ENCODE measurements around the gene SAYSD1.

Gene SAYSD1

DNA sequence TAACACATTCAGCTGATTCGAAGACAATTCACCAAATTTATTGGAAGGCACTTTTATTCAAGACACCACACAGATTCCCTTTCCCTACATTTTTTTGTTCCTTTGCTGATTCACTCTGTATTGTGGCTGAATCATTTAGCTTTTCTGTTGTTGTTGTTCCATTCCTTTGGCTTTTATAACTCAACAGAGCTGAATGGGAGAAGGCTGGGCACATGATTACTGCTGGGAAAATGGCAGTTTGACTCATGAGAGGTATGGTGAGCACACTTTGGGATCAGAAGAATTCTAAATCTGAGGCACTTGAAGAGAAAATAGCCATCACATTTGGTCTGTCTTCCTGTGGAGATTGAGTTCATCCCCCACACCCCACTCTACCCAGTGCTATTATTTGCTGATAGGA, 15.7 kb upstream of the SAYSD1 start:
- H2AFZ ChIP-seq (ENCODE audit: low read depth, low read length): no peak overlapping the region
- no peaks in the 10 kb centered on the region for H3K4me1 ChIP-seq (ENCODE audit: low read length)
- H3K4me3 ChIP-seq (ENCODE audit: low read length): no peak overlapping the region
- no peak overlapping the region for H3K4me2 ChIP-seq (ENCODE audit: low read length)
- no peak overlapping the region for H3K27ac ChIP-seq (ENCODE audit: low read length)
- no peaks in the 10 kb centered on the region for H3K9me3 ChIP-seq (ENCODE audit: insufficient read depth, low read length)
- TF ChIP-seq CTCF (IDR thresholded peaks at IDR 0.05; ENCODE audit: low read depth, low read length): no peak
- TF ChIP-seq EZH2phosphoT487 (IDR thresholded peaks at IDR 0.05; ENCODE audit: low read depth): no peak
- no peak overlapping the region for H3K9ac ChIP-seq (ENCODE audit: low read length)
- H3K79me2 ChIP-seq (ENCODE audit: low read length): no peaks in the 10 kb centered on the region
- peaks cover 12% of the 10 kb centered on the region for H3K27me3 ChIP-seq (ENCODE audit: low read depth, low read length)
- no peaks in the 10 kb centered on the region for H3K36me3 ChIP-seq (replicated peaks; ENCODE audit: low read depth, low read length)
- H4K20me1 ChIP-seq (ENCODE audit: insufficient read depth, low read length): no peaks in the 10 kb centered on the region

DNA sequence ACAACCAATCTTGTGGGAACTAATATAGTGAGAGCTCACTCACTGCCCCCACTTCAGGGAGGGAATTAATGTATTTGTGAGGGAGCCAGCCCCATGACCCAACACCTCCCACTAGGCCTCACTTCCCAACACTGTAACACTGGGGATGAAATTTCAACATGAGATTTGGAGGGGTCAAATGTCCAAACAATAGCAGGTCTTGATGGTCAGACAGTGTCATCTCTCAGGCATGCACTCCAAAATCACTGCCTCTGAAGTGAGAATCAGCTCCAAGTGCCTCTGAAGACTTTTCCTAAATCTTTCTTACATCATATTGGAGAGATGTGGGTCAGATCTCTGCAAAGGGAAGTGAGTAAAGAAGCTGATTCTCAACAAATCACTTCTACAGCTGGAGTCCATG, 13.8 kb upstream of the SAYSD1 start:
- H3K4me3 ChIP-seq (ENCODE audit: low read length): no peak overlapping the region
- no peak overlapping the region for H2AFZ ChIP-seq (ENCODE audit: low read depth, low read length)
- H3K36me3 ChIP-seq (replicated peaks; ENCODE audit: low read depth, low read length): no peaks in the 10 kb centered on the region
- no peak overlapping the region for H3K27ac ChIP-seq (ENCODE audit: low read length)
- no peak overlapping the region for H3K9ac ChIP-seq (ENCODE audit: low read length)
- H3K79me2 ChIP-seq (ENCODE audit: low read length): no peaks in the 10 kb centered on the region
- no peak overlapping the region for H3K4me2 ChIP-seq (ENCODE audit: low read length)
- TF ChIP-seq CTCF (IDR thresholded peaks at IDR 0.05; ENCODE audit: low read depth, low read length) (no peak), EZH2phosphoT487 (IDR thresholded peaks at IDR 0.05; ENCODE audit: low read depth) (no peak)
- no peaks in the 10 kb centered on the region for H4K20me1 ChIP-seq (ENCODE audit: insufficient read depth, low read length)
- H3K9me3 ChIP-seq (ENCODE audit: insufficient read depth, low read length): no peaks in the 10 kb centered on the region
- no peaks in the 10 kb centered on the region for H3K4me1 ChIP-seq (ENCODE audit: low read length)
- H3K27me3 ChIP-seq (ENCODE audit: low read depth, low read length): peaks cover 21% of the 10 kb centered on the region

DNA sequence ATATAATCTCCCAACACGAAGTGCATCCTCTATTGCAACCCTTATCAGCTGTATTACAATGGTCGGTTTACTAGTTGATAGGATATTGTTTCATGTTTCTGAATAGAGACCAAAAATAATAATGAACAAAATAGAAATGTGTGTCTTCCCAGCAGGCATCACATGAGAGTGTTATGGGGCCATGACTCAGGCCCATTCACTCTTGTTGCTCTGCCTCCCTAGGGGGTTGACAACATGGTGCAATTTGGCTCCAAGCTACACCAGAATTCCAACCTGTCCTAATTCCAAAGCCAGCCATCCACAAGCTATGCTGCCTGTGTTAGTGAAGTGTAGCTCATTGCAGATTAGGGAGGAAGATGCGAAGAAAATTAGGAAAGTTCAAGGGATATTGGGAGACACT, 13.1 kb upstream of the SAYSD1 start:
- H3K4me1 ChIP-seq (ENCODE audit: low read length): no peaks in the 10 kb centered on the region
- no peaks in the 10 kb centered on the region for H3K9me3 ChIP-seq (ENCODE audit: insufficient read depth, low read length)
- no peak for TF ChIP-seq CTCF (IDR thresholded peaks at IDR 0.05; ENCODE audit: low read depth, low read length)
- no peak for TF ChIP-seq EZH2phosphoT487 (IDR thresholded peaks at IDR 0.05; ENCODE audit: low read depth)
- no peak overlapping the region for H3K27ac ChIP-seq (ENCODE audit: low read length)
- no peak overlapping the region for H2AFZ ChIP-seq (ENCODE audit: low read depth, low read length)
- no peaks in the 10 kb centered on the region for H3K36me3 ChIP-seq (replicated peaks; ENCODE audit: low read depth, low read length)
- H3K79me2 ChIP-seq (ENCODE audit: low read length): no peaks in the 10 kb centered on the region
- H3K27me3 ChIP-seq (ENCODE audit: low read depth, low read length): peaks cover 21% of the 10 kb centered on the region
- H3K9ac ChIP-seq (ENCODE audit: low read length): no peak overlapping the region
- H3K4me2 ChIP-seq (ENCODE audit: low read length): no peak overlapping the region
- no peak overlapping the region for H3K4me3 ChIP-seq (ENCODE audit: low read length)
- H4K20me1 ChIP-seq (ENCODE audit: insufficient read depth, low read length): no peaks in the 10 kb centered on the region

DNA sequence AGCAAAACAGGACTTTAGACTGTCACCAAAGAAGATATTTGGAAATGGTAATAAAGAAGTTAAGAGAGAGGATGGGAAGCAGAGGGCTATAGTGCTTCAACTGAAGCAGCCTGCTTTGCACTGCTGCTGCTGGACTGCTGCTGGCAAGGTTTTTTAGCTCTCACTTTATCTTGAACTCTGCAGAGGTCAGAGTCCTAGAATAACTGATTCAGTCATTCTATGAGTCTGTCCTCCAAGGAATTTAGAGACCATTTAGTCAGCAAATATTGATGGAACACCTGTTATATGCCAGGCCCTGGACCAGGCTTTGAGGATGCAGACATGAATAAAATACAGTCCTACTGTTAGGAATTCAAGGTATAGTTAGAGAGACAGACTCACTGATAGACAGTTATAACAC, 9.1 kb upstream of the SAYSD1 start:
- Histone ChIP-seq H4K20me1 (ENCODE audit: insufficient read depth, low read length) (no peaks in the 10 kb centered on the region), H3K4me3 (ENCODE audit: low read length) (no peak overlapping the region), H3K9me3 (ENCODE audit: insufficient read depth, low read length) (no peaks in the 10 kb centered on the region), H3K9ac (ENCODE audit: low read length) (no peak overlapping the region), H3K27ac (ENCODE audit: low read length) (no peak overlapping the region), H2AFZ (ENCODE audit: low read depth, low read length) (no peak overlapping the region), H3K4me1 (ENCODE audit: low read length) (no peaks in the 10 kb centered on the region), H3K27me3 (ENCODE audit: low read depth, low read length) (peaks cover 27% of the 10 kb centered on the region), H3K4me2 (ENCODE audit: low read length) (no peak overlapping the region), H3K36me3 (replicated peaks; ENCODE audit: low read depth, low read length) (no peaks in the 10 kb centered on the region), H3K79me2 (ENCODE audit: low read length) (no peaks in the 10 kb centered on the region)
- TF ChIP-seq EZH2phosphoT487 (IDR thresholded peaks at IDR 0.05; ENCODE audit: low read depth) (no peak), CTCF (IDR thresholded peaks at IDR 0.05; ENCODE audit: low read depth, low read length) (no peak)
